Measurements from ENCODE around the gene SGSM1.
"Not testable (repeated sequence)": the region's sequence is repeated elsewhere in the genome, so short reads cannot be mapped to it uniquely, and the experiment has no call there.

SGSM1 gene

GRCh38 chr22:24894998-24895397 lies 89.0 kb downstream of the SGSM1 start:
- DNase-seq (ENCODE audit: low spot score), result no peak

GRCh38 chr22:24901448-24901847 lies 95.4 kb downstream of the SGSM1 start:
- no peak for DNase-seq (ENCODE audit: low spot score)

GRCh38 chr22:24905909-24906308 lies 99.9 kb downstream of the SGSM1 start:
- no peak for DNase-seq (ENCODE audit: low spot score)

GRCh38 chr22:24907101-24907500 lies 101.1 kb downstream of the SGSM1 start:
- not testable (repeated sequence) for DNase-seq (ENCODE audit: low spot score)

- no peak for DNase-seq (ENCODE audit: low spot score)
Observed at GRCh38 chr22:24920029-24920428, 114.0 kb downstream of the SGSM1 start.

- no peak for DNase-seq (ENCODE audit: low spot score)
Observed at GRCh38 chr22:24925586-24926427, 119.8 kb downstream of the SGSM1 start.

GRCh38 chr22:24926428-24926725 lies 120.4 kb downstream of the SGSM1 start:
- DNase-seq (ENCODE audit: low spot score), result no peak

- no peak for DNase-seq (ENCODE audit: low spot score)
Observed at GRCh38 chr22:24926849-24927579, 121.0 kb downstream of the SGSM1 start.

- no peak for DNase-seq (ENCODE audit: low spot score)
Observed at GRCh38 chr22:24928322-24928721, 122.3 kb downstream of the SGSM1 start.

- DNase-seq (ENCODE audit: low spot score), result no peak
Observed at GRCh38 chr22:24930678-24931077, 124.7 kb downstream of the SGSM1 start.

GRCh38 chr22:24935771-24936483 lies 129.9 kb downstream of the SGSM1 start:
- no peak for DNase-seq (ENCODE audit: low spot score)

- no peak for DNase-seq (ENCODE audit: low spot score)
Observed at GRCh38 chr22:24937114-24937513, 131.1 kb downstream of the SGSM1 start.

GRCh38 chr22:24938741-24939341 lies 132.8 kb downstream of the SGSM1 start:
- peak; percentile 59 for DNase-seq (ENCODE audit: low spot score)

- no peak for DNase-seq (ENCODE audit: low spot score)
Observed at GRCh38 chr22:24942301-24942700, 136.3 kb downstream of the SGSM1 start.

- no peak for DNase-seq (ENCODE audit: low spot score)
Observed at GRCh38 chr22:24944217-24944937, 138.4 kb downstream of the SGSM1 start.

GRCh38 chr22:24945430-24945829 lies 139.4 kb downstream of the SGSM1 start:
- no peak for DNase-seq (ENCODE audit: low spot score)

- no peak for DNase-seq (ENCODE audit: low spot score)
Observed at GRCh38 chr22:24947383-24947782, 141.4 kb downstream of the SGSM1 start.

GRCh38 chr22:24947881-24948280 lies 141.9 kb downstream of the SGSM1 start:
- no peak for DNase-seq (ENCODE audit: low spot score)

- no peak for DNase-seq (ENCODE audit: low spot score)
Observed at GRCh38 chr22:24948356-24949202, 142.6 kb downstream of the SGSM1 start.

GRCh38 chr22:24950272-24950902 lies 144.4 kb downstream of the SGSM1 start:
- DNase-seq (ENCODE audit: low spot score), result no peak
